Stimulated activated naive CD4-positive, alpha-beta T cell treated with Interleukin-2 at 50 U/mL for 16 hours (primary cell): ENCODE results near the gene EPC2.
"Not testable (repeated sequence)": the region's sequence is repeated elsewhere in the genome, so short reads cannot be mapped to it uniquely, and the experiment has no call there.

Experiments used
- DNase-seq: peaks from one replicate; lab custom pipeline; 2025; lab: John Stamatoyannopoulos, UW

Gene EPC2

GRCh38 chr2:148642112-148642744 lies 2.3 kb upstream of the EPC2 start:
- DNase-seq = no peak

GRCh38 chr2:148642891-148643416 lies 1.6 kb upstream of the EPC2 start:
- DNase-seq = no peak

GRCh38 chr2:148643421-148643820 lies 1.1 kb upstream of the EPC2 start:
- no peak for DNase-seq

GRCh38 chr2:148644883-148645538 lies 460 bp downstream of the EPC2 start:
- DNase-seq = peak; percentile 89

GRCh38 chr2:148645539-148646230 lies 1.1 kb downstream of the EPC2 start:
- peak; percentile 50 for DNase-seq

GRCh38 chr2:148646231-148646559 lies 1.6 kb downstream of the EPC2 start:
- DNase-seq = no peak

- not testable (repeated sequence) for DNase-seq
Measured at GRCh38 chr2:148647711-148648110, 3.2 kb downstream of the EPC2 start.

GRCh38 chr2:148649936-148650335 lies 5.4 kb downstream of the EPC2 start:
- DNase-seq = no peak

- DNase-seq = no peak
Measured at GRCh38 chr2:148650881-148651280, 6.3 kb downstream of the EPC2 start.

- DNase-seq = no peak
Measured at GRCh38 chr2:148651972-148652371, 7.4 kb downstream of the EPC2 start.

- DNase-seq = no peak
Measured at GRCh38 chr2:148653437-148653836, 8.9 kb downstream of the EPC2 start.

- DNase-seq = no peak
Measured at GRCh38 chr2:148654435-148654834, 9.9 kb downstream of the EPC2 start.

- no peak for DNase-seq
Measured at GRCh38 chr2:148656516-148656915, 12.0 kb downstream of the EPC2 start.

- no peak for DNase-seq
Measured at GRCh38 chr2:148658807-148659722, 14.5 kb downstream of the EPC2 start.

GRCh38 chr2:148660999-148661398 lies 16.4 kb downstream of the EPC2 start:
- DNase-seq = no peak

GRCh38 chr2:148662332-148662731 lies 17.8 kb downstream of the EPC2 start:
- DNase-seq = not testable (repeated sequence)

GRCh38 chr2:148664229-148664628 lies 19.7 kb downstream of the EPC2 start:
- DNase-seq = no peak

- DNase-seq = no peak
Measured at GRCh38 chr2:148666555-148666954, 22.0 kb downstream of the EPC2 start.

GRCh38 chr2:148667113-148667836 lies 22.7 kb downstream of the EPC2 start:
- no peak for DNase-seq

- DNase-seq = no peak
Measured at GRCh38 chr2:148670773-148671172, 26.2 kb downstream of the EPC2 start.
